Measurements from ENCODE around the gene PDC. TPM values are rescaled to one million over a fixed set of nuclear protein-coding genes. Genes with fewer than 3 reads are reported as not detected.
"Not testable (repeated sequence)": the region's sequence is repeated elsewhere in the genome, so short reads cannot be mapped to it uniquely, and the experiment has no call there.

The PDC gene
- total RNA-seq, 8 experiments from 2014 or later, result 0.29 to 1.5 (median 0.57) TPM

DNA sequence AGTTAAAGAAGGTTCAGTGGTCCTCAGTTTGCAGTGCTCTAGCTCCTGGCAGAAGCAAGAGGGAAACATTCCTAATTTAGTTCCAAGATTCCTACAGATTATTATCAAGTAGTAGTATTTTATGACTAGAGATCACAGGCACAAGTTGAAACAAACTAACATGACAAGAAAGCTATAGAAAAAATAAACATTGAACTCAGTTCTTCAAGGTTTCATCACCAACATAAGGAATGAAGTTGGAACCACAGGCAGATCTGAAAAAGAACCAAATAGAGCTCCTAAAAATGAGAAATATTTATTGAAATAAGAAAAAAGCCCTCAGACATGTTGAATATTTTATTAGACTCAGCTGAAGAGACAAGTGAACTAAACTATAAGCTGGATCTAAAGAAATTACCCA is 40.6 kb downstream of the PDC start:
- in situ Hi-C loops (cut with MboI; ENCODE audit: low pct_unique_long_range_greater_than_20kb in 2 of 9, low sequenced_read_pairs in 9 of 9, unreplicated experiment in 9 of 9), result no loop called here
- no peak for ATAC-seq (replicated peaks in 6 of 8)
- no peak overlapping the region for H3K4me3 ChIP-seq
- H3K27ac ChIP-seq, result no peak overlapping the region
- no peaks in the 10 kb centered on the region for H3K4me1 ChIP-seq (replicated peaks in 1 of 2)

DNA sequence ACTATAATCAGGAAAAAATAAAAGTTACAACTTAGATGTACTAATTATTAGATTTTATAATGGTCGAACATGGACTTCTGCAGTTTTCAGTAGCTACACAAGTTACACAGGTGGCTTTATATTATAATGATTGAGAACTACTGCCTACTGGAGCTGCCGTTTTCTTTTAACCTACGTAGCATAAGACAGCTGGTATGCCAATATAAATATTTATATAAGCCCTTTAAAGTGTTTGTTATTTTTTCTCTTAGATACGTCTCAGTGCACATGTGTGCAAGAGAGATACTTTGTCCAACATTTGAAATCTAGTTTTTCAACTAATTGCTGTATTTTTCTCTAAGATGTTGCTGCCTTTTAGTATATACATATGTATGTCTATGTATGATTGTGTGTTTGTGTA is 42.4 kb downstream of the PDC start:
- WGBS, 10 experiments, result 67 to 100% (median 100%) methylated on average over 1 to 4 of the region's 4 CpGs; no CpG with 5 or more reads in 1 of the 10 experiments
- Histone ChIP-seq H3K4me3 (no peak overlapping the region), H3K27ac (no peak overlapping the region), H3K4me1 (replicated peaks in 1 of 2) (no peaks in the 10 kb centered on the region)
- in situ Hi-C loops (cut with MboI; ENCODE audit: low pct_unique_long_range_greater_than_20kb in 2 of 9, low sequenced_read_pairs in 9 of 9, unreplicated experiment in 9 of 9), result no loop called here
- ATAC-seq (replicated peaks in 6 of 8), result peak in 1 of 8 experiments; percentile 42

DNA sequence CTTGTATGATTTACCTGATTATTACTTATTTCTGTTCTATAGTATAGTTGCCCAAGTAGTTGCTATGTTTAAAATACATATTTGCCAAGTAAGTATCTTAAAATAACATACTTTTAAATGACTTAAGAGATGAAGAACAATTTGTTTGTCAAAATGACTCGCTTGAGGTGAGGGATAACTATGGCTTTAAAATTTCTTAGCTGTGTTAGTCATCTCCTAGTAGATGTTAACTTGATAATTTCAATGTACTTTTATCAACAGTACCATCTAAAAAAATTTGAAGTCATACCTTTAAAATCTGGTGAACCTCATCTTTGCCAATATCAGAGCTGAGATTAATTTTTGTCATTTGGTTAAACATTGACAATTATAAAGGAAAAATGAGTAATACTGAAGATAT is 47.6 kb downstream of the PDC start:
- no peak for ATAC-seq (replicated peaks in 6 of 8)
- in situ Hi-C loops (cut with MboI; ENCODE audit: low pct_unique_long_range_greater_than_20kb in 2 of 9, low sequenced_read_pairs in 9 of 9, unreplicated experiment in 9 of 9), result no loop called here

DNA sequence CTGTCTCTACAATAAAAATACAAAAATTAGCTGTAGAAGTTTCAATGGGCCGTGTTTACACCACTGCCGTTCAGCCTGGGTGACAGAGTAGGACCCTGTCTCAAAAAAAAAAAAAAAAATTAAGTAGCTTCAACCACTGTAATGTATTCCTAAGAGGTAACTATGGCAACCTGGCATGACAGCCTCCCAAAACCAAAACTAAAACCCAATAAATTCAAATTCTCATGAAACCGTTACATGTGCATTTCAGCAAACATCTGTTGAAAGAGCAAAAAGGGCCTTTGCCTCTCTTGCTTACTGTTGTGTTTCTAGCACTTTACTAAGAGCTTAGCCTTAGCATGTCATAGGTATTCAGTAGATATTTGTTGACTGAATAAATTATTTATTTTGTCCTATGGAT is 51.8 kb downstream of the PDC start:
- 75 to 100% (median 93%) methylated on average over 1 to 3 of the region's 3 CpGs; no CpG with 5 or more reads in 2 of the 10 experiments for WGBS, 10 experiments
- Histone ChIP-seq H3K4me3 (no peak overlapping the region), H3K27ac (no peak overlapping the region), H3K4me1 (replicated peaks in 1 of 2) (no peaks in the 10 kb centered on the region)
- in situ Hi-C loops (cut with MboI; ENCODE audit: low pct_unique_long_range_greater_than_20kb in 2 of 9, low sequenced_read_pairs in 9 of 9, unreplicated experiment in 9 of 9), result no loop called here
- ATAC-seq (replicated peaks in 6 of 8), result peak in 3 of 8 experiments; percentile 23 to 79 (median 64)

More for the DNA sequence above, 47.6 kb downstream of the PDC start:
- H3K4me1 ChIP-seq (replicated peaks in 1 of 2), result no peaks in the 10 kb centered on the region
- no peak overlapping the region for H3K4me3 ChIP-seq
- no peak overlapping the region for H3K27ac ChIP-seq
- WGBS, 10 experiments, result 88 to 100% (median 100%) methylated on average over 1 of the region's 1 CpG; no CpG with 5 or more reads in 2 of the 10 experiments

DNA sequence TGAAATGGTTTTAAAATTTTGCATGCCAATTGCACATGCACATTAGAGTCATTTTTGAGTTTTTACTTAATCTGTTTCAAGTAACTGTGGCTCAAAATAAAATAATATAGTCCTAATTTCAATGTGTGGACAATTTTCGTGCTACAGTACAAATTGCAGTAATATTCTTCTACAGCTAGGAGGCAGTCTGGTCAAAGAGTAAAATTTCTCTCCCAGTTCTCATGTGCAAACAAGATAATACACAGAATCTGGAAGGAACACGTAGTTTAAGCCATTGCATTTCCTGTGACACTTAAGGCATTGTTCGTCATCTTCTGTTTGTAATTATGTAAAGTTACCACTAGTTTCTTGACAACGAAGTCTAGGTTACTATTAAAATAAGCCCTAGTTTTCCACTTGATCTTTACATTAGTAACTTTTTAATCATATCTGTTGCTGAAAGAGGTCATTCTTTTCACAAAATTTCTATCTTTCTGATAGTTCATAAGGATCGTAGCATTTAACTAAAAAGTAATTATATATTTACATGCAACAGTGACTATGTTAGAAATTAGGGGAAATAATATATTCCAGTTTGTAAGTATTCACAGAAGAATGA is 56.4 kb downstream of the PDC start:
- in situ Hi-C loops (cut with MboI; ENCODE audit: low pct_unique_long_range_greater_than_20kb in 2 of 9, low sequenced_read_pairs in 9 of 9, unreplicated experiment in 9 of 9), result no loop called here
- no peak overlapping the region for H3K27ac ChIP-seq
- peak in 3 of 8 experiments; percentile 33 to 73 (median 64) for ATAC-seq (replicated peaks in 6 of 8)
- WGBS, 10 experiments, result 9 to 92% (median 70%) methylated on average over 2 to 5 of the region's 5 CpGs
- no peak overlapping the region for H3K4me3 ChIP-seq
- no peaks in the 10 kb centered on the region for H3K4me1 ChIP-seq (replicated peaks in 1 of 2)

DNA sequence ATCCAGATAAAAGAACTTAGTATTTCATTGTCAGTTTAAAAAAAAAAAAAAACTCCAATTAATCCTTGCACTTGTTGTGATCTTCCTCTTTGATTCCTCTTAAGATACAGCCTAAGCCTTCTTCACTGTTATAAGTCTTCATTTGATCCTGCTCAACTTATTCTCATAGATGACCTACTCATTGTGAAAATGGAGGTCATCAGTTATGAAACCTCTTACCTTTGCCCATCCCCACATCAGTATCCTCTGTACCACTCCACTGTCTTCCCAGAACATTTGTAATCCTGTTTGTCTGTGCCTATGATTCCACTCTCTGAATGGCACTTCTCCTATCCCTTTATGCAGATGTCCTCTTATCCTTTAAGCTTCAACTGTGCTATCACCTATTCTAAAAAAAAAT is 57.3 kb downstream of the PDC start:
- H3K27ac ChIP-seq, result no peak overlapping the region
- H3K4me3 ChIP-seq, result no peak overlapping the region
- ATAC-seq (replicated peaks in 6 of 8), result no peak
- in situ Hi-C loops (cut with MboI; ENCODE audit: low pct_unique_long_range_greater_than_20kb in 2 of 9, low sequenced_read_pairs in 9 of 9, unreplicated experiment in 9 of 9), result no loop called here
- no peaks in the 10 kb centered on the region for H3K4me1 ChIP-seq (replicated peaks in 1 of 2)

DNA sequence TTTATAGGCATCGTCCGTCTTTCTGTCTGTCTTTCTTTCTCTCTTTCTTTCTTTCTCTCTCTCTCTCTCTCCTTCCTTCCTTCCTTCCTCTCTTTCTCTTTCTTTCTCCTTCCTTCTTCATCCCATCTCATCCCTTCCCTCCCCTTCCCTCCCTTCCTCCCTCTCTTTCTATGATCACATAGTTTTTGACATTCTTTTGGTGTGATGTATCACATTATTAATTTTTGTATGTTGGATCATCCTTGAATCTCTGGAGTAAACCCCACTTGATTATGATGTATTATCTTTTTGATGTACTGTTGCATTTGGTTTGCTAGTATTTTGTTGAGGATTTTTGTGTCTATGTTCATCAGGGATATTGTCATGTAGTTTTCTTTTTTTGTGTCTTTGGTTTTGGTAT is 59.5 kb downstream of the PDC start:
- WGBS, 10 experiments, result 80 to 100% (median 94%) methylated on average over 2 of the region's 2 CpGs; no CpG with 5 or more reads in 1 of the 10 experiments
- in situ Hi-C loops (cut with MboI; ENCODE audit: low pct_unique_long_range_greater_than_20kb in 2 of 9, low sequenced_read_pairs in 9 of 9, unreplicated experiment in 9 of 9); H3K4me3 ChIP-seq; ATAC-seq (replicated peaks in 6 of 8); H3K4me1 ChIP-seq (replicated peaks in 1 of 2); H3K27ac ChIP-seq: not testable (repeated sequence)

Other genes with a start within 250 kb of the PDC start
- gene PRG4, start 164.8 kb downstream of the PDC start, total RNA-seq, result under 1 TPM; 0.11 to 0.84 (median 0.30) TPM
- 100 to 1,000 TPM in 3 of 8 experiments, 10 to 100 TPM in 5; 61.0 to 156 (median 79.1) TPM for gene TPR, start 85.9 kb downstream of the PDC start, total RNA-seq
- gene ODR4, start 85.3 kb downstream of the PDC start, total RNA-seq, result 10 to 100 TPM; 18.7 to 26.9 (median 24.3) TPM
- 1 to 10 TPM in 4 of 8 experiments, under 1 TPM in 4; 0.11 to 2.3 (median 0.80) TPM for gene PTGS2, start 219.3 kb upstream of the PDC start, total RNA-seq

All from motor neuron (in vitro differentiated cells).